Measurements from ENCODE around the gene MTRF1.
A peak's percentile ranks its signal among the peaks of the same experiment; 100 is the strongest.

MTRF1 gene, protein sequence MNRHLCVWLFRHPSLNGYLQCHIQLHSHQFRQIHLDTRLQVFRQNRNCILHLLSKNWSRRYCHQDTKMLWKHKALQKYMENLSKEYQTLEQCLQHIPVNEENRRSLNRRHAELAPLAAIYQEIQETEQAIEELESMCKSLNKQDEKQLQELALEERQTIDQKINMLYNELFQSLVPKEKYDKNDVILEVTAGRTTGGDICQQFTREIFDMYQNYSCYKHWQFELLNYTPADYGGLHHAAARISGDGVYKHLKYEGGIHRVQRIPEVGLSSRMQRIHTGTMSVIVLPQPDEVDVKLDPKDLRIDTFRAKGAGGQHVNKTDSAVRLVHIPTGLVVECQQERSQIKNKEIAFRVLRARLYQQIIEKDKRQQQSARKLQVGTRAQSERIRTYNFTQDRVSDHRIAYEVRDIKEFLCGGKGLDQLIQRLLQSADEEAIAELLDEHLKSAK

DNA sequence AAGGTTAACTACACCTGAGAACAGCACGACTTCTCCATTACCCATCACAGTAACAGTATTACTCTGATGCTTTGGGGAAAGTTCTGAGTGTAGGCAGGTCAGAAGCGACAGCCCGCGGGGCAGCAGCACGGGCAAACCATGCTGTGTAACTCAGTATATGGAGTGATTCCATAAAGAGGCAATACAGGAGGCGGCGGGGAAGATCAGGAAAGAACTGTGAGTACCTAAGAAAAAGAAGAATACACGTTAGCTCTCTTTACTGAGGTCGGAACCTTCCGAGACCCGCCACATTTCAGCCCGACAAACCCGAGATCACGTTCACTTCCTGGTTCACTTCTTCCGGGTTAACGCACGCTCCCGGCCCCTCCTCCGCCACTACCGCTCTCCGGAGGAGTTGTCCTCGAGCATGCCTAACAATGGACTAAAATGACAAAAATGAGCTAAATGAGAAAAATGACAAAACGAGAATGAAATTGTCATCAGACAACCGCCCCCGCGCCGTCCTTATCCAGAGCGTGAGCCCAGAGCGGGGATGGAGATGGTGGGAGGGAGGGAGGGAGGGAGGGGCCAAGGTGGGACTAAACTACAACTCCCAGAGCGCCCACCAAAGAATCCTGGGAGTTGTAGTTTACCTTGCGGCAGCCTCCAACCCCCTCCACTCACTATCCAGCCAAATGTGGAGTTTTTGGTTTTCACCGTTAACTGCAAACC lies at the start of gene MTRF1:
Gene MTRF1, minus strand, starts transcription at position 316 of the 711 bp plus-strand sequence. CDS start 2,669 bp downstream, outside the sequence.
- Histone ChIP-seq H3K9me2 (replicated peaks; ENCODE audit: low read depth, low read length) (no peaks in the 10 kb centered on the region), H3K4me1 (ENCODE audit: insufficient read depth, low read length, poor library complexity, severe bottlenecking) (no peaks in the 10 kb centered on the region), H3F3A (ENCODE audit: low read depth) (no peaks in the 10 kb centered on the region), H3K4me3 (ENCODE audit: low read length, poor library complexity, severe bottlenecking) (peak within 1 kb of the TSS; percentile 78), H3K9me3 (ENCODE audit: insufficient read depth, low read depth, low read length) (peaks cover 5% of the 10 kb centered on the region; the same call in 1 of the 2 replicates), H3K9ac (ENCODE audit: low read depth, low read length, poor library complexity, severe bottlenecking) (peak within 1 kb of the TSS; percentile 71), H4K20me1 (ENCODE audit: insufficient read depth, low read length, poor library complexity, severe bottlenecking) (no peaks in the 10 kb centered on the region), H2AFZ (ENCODE audit: low read length) (peak within 1 kb of the TSS; percentile 86), H3K27me3 (ENCODE audit: insufficient read depth, low read length, poor library complexity, severe bottlenecking) (no peaks in the 10 kb centered on the region), H3K36me3 (ENCODE audit: insufficient read depth, low read length) (peaks cover 10% of the 10 kb centered on the region; the same call in 1 of the 2 replicates), H3K79me2 (ENCODE audit: insufficient read depth, low read length) (peaks cover 9% of the 10 kb centered on the region), H3K4me2 (ENCODE audit: low read depth, low read length, poor library complexity, severe bottlenecking) (peak within 1 kb of the TSS; percentile 94)
- no peak for TF ChIP-seq CTCF (conservative IDR thresholded peaks at IDR 0.05; ENCODE audit: low read length)
- no peak for TF ChIP-seq EZH2phosphoT487 (IDR thresholded peaks at IDR 0.05; ENCODE audit: borderline replicate concordance)

- TF ChIP-seq EZH2phosphoT487 (IDR thresholded peaks at IDR 0.05; ENCODE audit: borderline replicate concordance), result no peak
- TF ChIP-seq CTCF (conservative IDR thresholded peaks at IDR 0.05; ENCODE audit: low read length), result no peak
- no peaks in the 10 kb centered on the region for H3K36me3 ChIP-seq (ENCODE audit: insufficient read depth, low read length)
- no peaks in the 10 kb centered on the region for H3K27me3 ChIP-seq (ENCODE audit: insufficient read depth, low read length, poor library complexity, severe bottlenecking)
- no peak overlapping the region for H2AFZ ChIP-seq (ENCODE audit: low read length)
- H3K4me1 ChIP-seq (ENCODE audit: insufficient read depth, low read length, poor library complexity, severe bottlenecking), result peaks cover 46% of the 10 kb centered on the region
- H3K9me3 ChIP-seq (ENCODE audit: insufficient read depth, low read depth, low read length), result no peaks in the 10 kb centered on the region
- H4K20me1 ChIP-seq (ENCODE audit: insufficient read depth, low read length, poor library complexity, severe bottlenecking), result peaks cover 64% of the 10 kb centered on the region
- peak overlapping the region; percentile 83 for H3K9ac ChIP-seq (ENCODE audit: low read depth, low read length, poor library complexity, severe bottlenecking)
- H3K9me2 ChIP-seq (replicated peaks; ENCODE audit: low read depth, low read length), result no peaks in the 10 kb centered on the region
- no peaks in the 10 kb centered on the region for H3F3A ChIP-seq (ENCODE audit: low read depth)
- peak overlapping the region; percentile 77 for H3K4me2 ChIP-seq (ENCODE audit: low read depth, low read length, poor library complexity, severe bottlenecking)
- H3K79me2 ChIP-seq (ENCODE audit: insufficient read depth, low read length), result peaks cover 74% of the 10 kb centered on the region
- peak overlapping the region; percentile 90 for H3K4me3 ChIP-seq (ENCODE audit: low read length, poor library complexity, severe bottlenecking)
These were observed 49.7 kb upstream of the MTRF1 start for GRCh38 chr13:41313117-41313516.

DNA sequence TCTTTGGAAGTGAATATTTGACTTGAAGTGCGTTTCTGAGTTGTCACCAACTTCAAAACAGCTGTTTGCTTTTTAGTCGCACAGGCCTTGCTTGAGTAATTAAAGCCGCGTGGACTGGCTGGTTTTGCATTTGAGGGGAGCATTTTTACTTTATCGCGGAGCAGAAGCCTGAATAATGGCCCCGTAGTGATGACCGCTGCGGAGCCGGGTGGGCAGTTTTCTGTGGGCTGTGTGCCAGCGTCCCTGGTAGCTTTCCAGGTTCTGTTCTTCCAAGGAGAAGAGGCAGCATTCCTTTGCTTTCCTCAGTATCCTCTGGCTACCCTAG lies 48.8 kb upstream of the MTRF1 start:
- no peaks in the 10 kb centered on the region for H3K36me3 ChIP-seq (ENCODE audit: insufficient read depth, low read length)
- H3K9ac ChIP-seq (ENCODE audit: low read depth, low read length, poor library complexity, severe bottlenecking), result peak overlapping the region; percentile 83
- no peaks in the 10 kb centered on the region for H3F3A ChIP-seq (ENCODE audit: low read depth)
- H3K4me3 ChIP-seq (ENCODE audit: low read length, poor library complexity, severe bottlenecking), result peak overlapping the region; percentile 90
- H3K79me2 ChIP-seq (ENCODE audit: insufficient read depth, low read length), result peaks cover 64% of the 10 kb centered on the region
- H3K27me3 ChIP-seq (ENCODE audit: insufficient read depth, low read length, poor library complexity, severe bottlenecking), result no peaks in the 10 kb centered on the region
- H3K4me1 ChIP-seq (ENCODE audit: insufficient read depth, low read length, poor library complexity, severe bottlenecking), result peaks cover 36% of the 10 kb centered on the region
- peak overlapping the region; percentile 77 for H3K4me2 ChIP-seq (ENCODE audit: low read depth, low read length, poor library complexity, severe bottlenecking)
- peaks cover 55% of the 10 kb centered on the region for H4K20me1 ChIP-seq (ENCODE audit: insufficient read depth, low read length, poor library complexity, severe bottlenecking)
- H2AFZ ChIP-seq (ENCODE audit: low read length), result peak overlapping the region; percentile 98
- H3K9me3 ChIP-seq (ENCODE audit: insufficient read depth, low read depth, low read length), result no peaks in the 10 kb centered on the region
- H3K9me2 ChIP-seq (replicated peaks; ENCODE audit: low read depth, low read length), result no peaks in the 10 kb centered on the region
- TF ChIP-seq CTCF (conservative IDR thresholded peaks at IDR 0.05; ENCODE audit: low read length), result no peak
- TF ChIP-seq EZH2phosphoT487 (IDR thresholded peaks at IDR 0.05; ENCODE audit: borderline replicate concordance), result no peak
